MM.1S (cell line): ENCODE results near the gene MSL2.

Experiments used
- EZH2 ChIP-seq: fragments of 300-600 bp; sonication (generic); optimal IDR thresholded peaks from 2 replicates; pipeline ENCODE3; 2017; ENCODE audit warnings: low read depth, mild to moderate bottlenecking, antibody characterized with exemption, low read length, mixed read lengths
- EZH2phosphoT487 ChIP-seq: fragments of 300-600 bp; sonication (generic); IDR thresholded peaks from 2 replicates; pipeline ENCODE4 v1.6.1; 2018; ENCODE audit warnings: antibody characterized with exemption, low read length
- TF ChIP-seq, protein P1 (sequence below): fragments of 300-600 bp; sonication (generic); IDR thresholded peaks from 2 replicates; pipeline ENCODE4 v1.5.1; 2016; ENCODE audit warnings: antibody characterized with exemption, low read length, mixed read lengths

DNA sequence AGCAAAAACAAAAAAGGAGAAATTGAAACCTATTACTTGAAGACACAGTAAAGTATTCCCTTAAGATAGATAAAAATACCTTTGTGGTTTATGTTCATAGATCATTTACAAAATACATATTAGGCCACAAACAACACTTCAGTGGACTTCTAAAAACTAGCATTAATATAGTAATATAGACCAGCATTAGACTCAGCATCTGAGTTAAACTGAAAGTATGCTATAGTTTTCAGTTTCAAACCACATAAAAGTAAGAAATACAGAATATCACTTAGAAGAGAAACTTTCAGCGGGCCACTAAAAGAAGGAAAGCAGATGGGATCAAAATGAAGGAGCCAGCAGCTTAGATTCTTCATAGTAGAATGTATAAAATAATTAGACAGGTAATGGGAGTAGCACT is 86.6 kb downstream of the MSL2 start:
- TF ChIP-seq, protein P1, sequence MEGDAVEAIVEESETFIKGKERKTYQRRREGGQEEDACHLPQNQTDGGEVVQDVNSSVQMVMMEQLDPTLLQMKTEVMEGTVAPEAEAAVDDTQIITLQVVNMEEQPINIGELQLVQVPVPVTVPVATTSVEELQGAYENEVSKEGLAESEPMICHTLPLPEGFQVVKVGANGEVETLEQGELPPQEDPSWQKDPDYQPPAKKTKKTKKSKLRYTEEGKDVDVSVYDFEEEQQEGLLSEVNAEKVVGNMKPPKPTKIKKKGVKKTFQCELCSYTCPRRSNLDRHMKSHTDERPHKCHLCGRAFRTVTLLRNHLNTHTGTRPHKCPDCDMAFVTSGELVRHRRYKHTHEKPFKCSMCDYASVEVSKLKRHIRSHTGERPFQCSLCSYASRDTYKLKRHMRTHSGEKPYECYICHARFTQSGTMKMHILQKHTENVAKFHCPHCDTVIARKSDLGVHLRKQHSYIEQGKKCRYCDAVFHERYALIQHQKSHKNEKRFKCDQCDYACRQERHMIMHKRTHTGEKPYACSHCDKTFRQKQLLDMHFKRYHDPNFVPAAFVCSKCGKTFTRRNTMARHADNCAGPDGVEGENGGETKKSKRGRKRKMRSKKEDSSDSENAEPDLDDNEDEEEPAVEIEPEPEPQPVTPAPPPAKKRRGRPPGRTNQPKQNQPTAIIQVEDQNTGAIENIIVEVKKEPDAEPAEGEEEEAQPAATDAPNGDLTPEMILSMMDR: no peak
- TF ChIP-seq EZH2: no peak
- TF ChIP-seq EZH2phosphoT487: no peak
